GM21423 (cell line): ENCODE results near the gene EFHD1.
"Not testable (repeated sequence)": the region's sequence is repeated elsewhere in the genome, so short reads cannot be mapped to it uniquely, and the experiment has no call there.

Experiments
- ATAC-seq: cut with Tn5 transposase; IDR thresholded peaks from one replicate; pipeline ENCODE4 v1.9.1; 2021; ENCODE audit warnings: mild to moderate bottlenecking, moderate library complexity; ENCODE audit not compliant: unreplicated experiment

The EFHD1 gene

GRCh38 chr2:232615339-232615738, 18.1 kb upstream of the EFHD1 start:
- no peak for ATAC-seq

- no peak for ATAC-seq
These were observed 12.2 kb upstream of the EFHD1 start for GRCh38 chr2:232621186-232621585.

- no peak for ATAC-seq
These were observed 10.8 kb upstream of the EFHD1 start for GRCh38 chr2:232622563-232622962.

GRCh38 chr2:232623768-232624765, 9.3 kb upstream of the EFHD1 start:
- ATAC-seq, result no peak

- ATAC-seq, result no peak
These were observed 6.8 kb upstream of the EFHD1 start for GRCh38 chr2:232626584-232626983.

- ATAC-seq, result no peak
These were observed 4.8 kb upstream of the EFHD1 start for GRCh38 chr2:232628466-232629128.

- ATAC-seq, result no peak
These were observed 4.3 kb upstream of the EFHD1 start for GRCh38 chr2:232629129-232629475.

GRCh38 chr2:232632229-232632903, 1.0 kb upstream of the EFHD1 start:
- ATAC-seq, result no peak

GRCh38 chr2:232632904-232633412, 446 bp upstream of the EFHD1 start:
- ATAC-seq, result no peak

GRCh38 chr2:232634206-232635150, 1.1 kb downstream of the EFHD1 start:
- ATAC-seq, result no peak

GRCh38 chr2:232635376-232635775, 2.0 kb downstream of the EFHD1 start:
- not testable (repeated sequence) for ATAC-seq

- no peak for ATAC-seq
These were observed 2.4 kb downstream of the EFHD1 start for GRCh38 chr2:232635820-232636219.

GRCh38 chr2:232636788-232637420, 3.5 kb downstream of the EFHD1 start:
- ATAC-seq, result no peak

GRCh38 chr2:232637866-232638583, 4.6 kb downstream of the EFHD1 start:
- no peak for ATAC-seq

GRCh38 chr2:232641153-232641848, 7.9 kb downstream of the EFHD1 start:
- ATAC-seq, result no peak

GRCh38 chr2:232643147-232643425, 9.7 kb downstream of the EFHD1 start:
- ATAC-seq, result no peak

GRCh38 chr2:232643813-232644347, 10.5 kb downstream of the EFHD1 start:
- ATAC-seq, result no peak

- ATAC-seq, result no peak
These were observed 11.7 kb downstream of the EFHD1 start for GRCh38 chr2:232645061-232645460.
